ENCODE measurements around the gene RICTOR. TPM values are rescaled to one million over a fixed set of nuclear protein-coding genes. Genes with fewer than 3 reads are reported as not detected.

Gene RICTOR
- total and polyA plus RNA-seq, 2 of the 4 experiments (the other 2 are of a cell fraction): 4.1 to 35.7 TPM

GRCh38 chr5:39064450-39064849 is 9.7 kb downstream of the RICTOR start:
- H3K9me1 ChIP-seq (ENCODE audit: insufficient read depth, low read length): peaks cover 7% of the 10 kb centered on the region
- no TSS peak for BruUV-seq (replicated peaks)
- peak overlapping the region; percentile 58; the same call in 1 of the 2 replicates for H3K14ac ChIP-seq (replicated peaks; ENCODE audit: low read depth, low read length)

More at GRCh38 chr5:39064450-39064849, 9.7 kb downstream of the RICTOR start:
- Histone ChIP-seq H3K4me2 (ENCODE audit: low read depth, low read length) (no peak overlapping the region), H3K27me3 (ENCODE audit: control insufficient read depth, insufficient read depth, low read length) (no peaks in the 10 kb centered on the region), H2AK9ac (replicated peaks; ENCODE audit: low read depth, low read length, poor library complexity) (no peak overlapping the region), H2BK120ac (ENCODE audit: low read depth, low read length) (no peak overlapping the region), H2BK15ac (ENCODE audit: low read depth, low read length) (no peak overlapping the region), H2BK20ac (ENCODE audit: low read depth, low read length) (no peak overlapping the region), H4K8ac (ENCODE audit: low read depth in 2 of 2, low read length in 2 of 2) (no peak overlapping the region; a peak in 1 of 4 replicates), H3K4ac (ENCODE audit: low read depth, low read length) (no peak overlapping the region), H3K9ac (ENCODE audit: low read depth, low read length) (no peak overlapping the region), H3K4me1 (ENCODE audit: control insufficient read depth, insufficient read depth, low read length) (peaks cover 4% of the 10 kb centered on the region; the same call in 1 of the 2 replicates), H2AFZ (replicated peaks; ENCODE audit: low read length, poor library complexity) (no peak overlapping the region), H3K56ac (ENCODE audit: extremely low read depth, insufficient read depth, low read length) (no peak overlapping the region), H4K5ac (ENCODE audit: low read depth, low read length) (no peak overlapping the region), H3K27ac (ENCODE audit: insufficient read depth, low read length) (no peak overlapping the region), H3K4me3 (ENCODE audit: insufficient read depth, low read depth, low read length) (no peak overlapping the region), H3K79me1 (ENCODE audit: low read depth in 1 of 2, low read length in 2 of 2) (peaks cover 31 to 53% of the 10 kb centered on the region in 2 experiments), H3K36me3 (ENCODE audit: control insufficient read depth, insufficient read depth, low read length) (peaks cover 11% of the 10 kb centered on the region), H4K91ac (ENCODE audit: insufficient read depth, low read depth, low read length) (no peak overlapping the region), H2BK5ac (ENCODE audit: low read depth, low read length, poor library complexity, severe bottlenecking) (no peak overlapping the region), H3K9me3 (ENCODE audit: control insufficient read depth, insufficient read depth, low read length) (peaks cover 7% of the 10 kb centered on the region), H2AK5ac (ENCODE audit: low read depth, low read length) (no peak overlapping the region), H3K23ac (ENCODE audit: low read depth, low read length) (peak overlapping the region; percentile 35; the same call in 1 of the 2 replicates), H3K18ac (ENCODE audit: low read depth, low read length) (no peak overlapping the region), H4K20me1 (ENCODE audit: insufficient read depth, low read length) (peaks cover 61% of the 10 kb centered on the region)
- in situ Hi-C loops (cut with MboI; ENCODE audit: low sequenced_read_pairs) (no loop called here), dilution Hi-C loops (cut with HindIII; ENCODE audit: low sequenced_read_pairs, unreplicated experiment) (no loop called here), intact Hi-C loops (cut with micrococcal nuclease) (no loop called here)
- DNase-seq (no peak), ATAC-seq (ENCODE audit: low read depth) (no peak)
- ChIA-PET POLR2A (ENCODE audit: unreplicated experiment) (no interaction called here), CTCF (no interaction called here)
- no peak for TF ChIP-seq MXI1 (IDR thresholded peaks at IDR 0.05; ENCODE audit: borderline replicate concordance, low read depth, low read length)
- no peak for TF ChIP-seq BHLHE40 (IDR thresholded peaks at IDR 0.05; ENCODE audit: low read depth, low read length)
- no peak for TF ChIP-seq MAFK (IDR thresholded peaks at IDR 0.05; ENCODE audit: low read depth, low read length)
- no peak for TF ChIP-seq CHD1 (IDR thresholded peaks at IDR 0.05; ENCODE audit: low read depth, low read length)
- no peak for TF ChIP-seq SMC3 (IDR thresholded peaks at IDR 0.05; ENCODE audit: low read depth, low read length)
- no peak for TF ChIP-seq RFX5 (IDR thresholded peaks at IDR 0.05; ENCODE audit: low read depth, low read length)
- TF ChIP-seq ELK1 (IDR thresholded peaks at IDR 0.05; ENCODE audit: borderline replicate concordance, low read depth, low read length): no peak
- no peak for TF ChIP-seq FOS (IDR thresholded peaks at IDR 0.05; ENCODE audit: low read depth, low read length)
- no peak for TF ChIP-seq POLR2A (IDR thresholded peaks at IDR 0.05; ENCODE audit: low read depth, low read length)
- no peak for TF ChIP-seq CTCF (conservative IDR thresholded peaks at IDR 0.05; ENCODE audit: low read depth, low read length)
- no peak for TF ChIP-seq USF2 (IDR thresholded peaks at IDR 0.05; ENCODE audit: low read depth, low read length)
- TF ChIP-seq RAD21 (IDR thresholded peaks at IDR 0.05; ENCODE audit: low read length): no peak
- TF ChIP-seq NFE2L2 (IDR thresholded peaks at IDR 0.05; ENCODE audit: low read depth, low read length): no peak
- no CpG with 5 or more reads among the region's 3 CpGs for WGBS, 2 experiments (ENCODE audit: extremely low coverage in 2 of 2, insufficient read length in 1 of 2)
